Hepatocyte (in vitro differentiated cells): Measurements from ENCODE around the gene R3HDM4. TPM values are rescaled to one million over a fixed set of nuclear protein-coding genes. Genes with fewer than 3 reads are reported as not detected.

Source experiments
- DNase-seq: peaks from one replicate; pipeline ENCODE4 v3.0.0-alpha.2; 2016; ENCODE audit warnings: low spot score
- H2AFZ ChIP-seq: fragments of 200-600 bp; sonication (generic); 2 replicates; pipeline ENCODE4 v1.6.0; 2016; ENCODE audit warnings: antibody characterized with exemption, mild to moderate bottlenecking
- H3K27ac ChIP-seq: fragments of 200-600 bp; sonication (generic); 2 replicates; pipeline ENCODE4 v1.5.1; 2016; ENCODE audit warnings: mild to moderate bottlenecking
- H3K27me3 ChIP-seq: fragments of 200-600 bp; sonication (generic); 2 replicates; pipeline ENCODE4 v1.6.1; 2016
- H3K36me3 ChIP-seq: fragments of 200-600 bp; sonication (generic); replicated peaks from 2 replicates; pipeline ENCODE4 v1.5.1; 2016; ENCODE audit warnings: low read depth; ENCODE audit not compliant: insufficient read depth
- H3K4me1 ChIP-seq: fragments of 200-600 bp; sonication (generic); 2 replicates; pipeline ENCODE4 v1.5.1; 2016; ENCODE audit warnings: mild to moderate bottlenecking, moderate library complexity; ENCODE audit not compliant: insufficient read depth
- H3K4me2 ChIP-seq: fragments of 200-600 bp; sonication (generic); 2 replicates; pipeline ENCODE4 v1.6.0; 2016
- H3K4me3 ChIP-seq: fragments of 200-600 bp; sonication (generic); 2 replicates; pipeline ENCODE4 v1.5.1; 2016; ENCODE audit warnings: mild to moderate bottlenecking
- H3K79me2 ChIP-seq: fragments of 200-600 bp; sonication (generic); 2 replicates; pipeline ENCODE4 v1.6.0; 2017; ENCODE audit warnings: mild to moderate bottlenecking
- H3K9me2 ChIP-seq: fragments of 200-600 bp; sonication (generic); replicated peaks from 2 replicates; pipeline ENCODE4 v1.6.0; 2017; ENCODE audit warnings: mild to moderate bottlenecking; ENCODE audit not compliant: insufficient read depth
- H3K9me3 ChIP-seq: fragments of 200-600 bp; sonication (generic); 2 replicates; pipeline ENCODE4 v1.5.1; 2016; ENCODE audit warnings: low read depth, mild to moderate bottlenecking
- H4K20me1 ChIP-seq: fragments of 200-600 bp; sonication (generic); 2 replicates; pipeline ENCODE4 v1.6.0; 2016; ENCODE audit warnings: mild to moderate bottlenecking; ENCODE audit not compliant: insufficient read depth, poor library complexity, severe bottlenecking
- EZH2 ChIP-seq: fragments of 200-600 bp; sonication (generic); IDR thresholded peaks from 2 replicates; pipeline ENCODE4 v1.6.1; 2016; ENCODE audit warnings: antibody characterized with exemption, mild to moderate bottlenecking, borderline replicate concordance
- EZH2phosphoT487 ChIP-seq: fragments of 200-600 bp; sonication (generic); IDR thresholded peaks from one replicate; pipeline ENCODE4 v1.6.1; 2018; ENCODE audit warnings: antibody characterized with exemption, mild to moderate bottlenecking, low read depth, moderate library complexity; ENCODE audit not compliant: unreplicated experiment, severe bottlenecking
- WGBS: methylation state at CpG from one replicate; pipeline ENCODE4 v1.1.6; 2016; ENCODE audit warnings: low lambda C conversion rate; ENCODE audit errors: missing lambda C conversion rate; 5-methylcytosine and 5-hydroxymethylcytosine counted together
- polyA plus RNA-seq: library from polyadenylated mRNA; unstranded; fragments of >200 nt; fragmentation: Nextera tagmentation; extraction: Ambion mirVana; gene quantifications from 2 replicates; pipeline ENCODE4 v1.2.1, GENCODE V29; 2016
- total RNA-seq: library from RNA; depleted of rRNA; stranded (reverse); fragments of >200 nt; gene quantifications from 2 replicates; pipeline ENCODE4 v1.2.3, GENCODE V29; 2014
- TF ChIP-seq, protein P1 (sequence below): fragments of 200-600 bp; sonication (generic); IDR thresholded peaks from 2 replicates; pipeline ENCODE4 v1.5.1; 2016; ENCODE audit warnings: antibody characterized with exemption, mild to moderate bottlenecking; ENCODE audit not compliant: poor library complexity

R3HDM4 gene
- total and polyA plus RNA-seq, 2 experiments from 2014 or later = 44.1 to 86.6 TPM

DNA sequence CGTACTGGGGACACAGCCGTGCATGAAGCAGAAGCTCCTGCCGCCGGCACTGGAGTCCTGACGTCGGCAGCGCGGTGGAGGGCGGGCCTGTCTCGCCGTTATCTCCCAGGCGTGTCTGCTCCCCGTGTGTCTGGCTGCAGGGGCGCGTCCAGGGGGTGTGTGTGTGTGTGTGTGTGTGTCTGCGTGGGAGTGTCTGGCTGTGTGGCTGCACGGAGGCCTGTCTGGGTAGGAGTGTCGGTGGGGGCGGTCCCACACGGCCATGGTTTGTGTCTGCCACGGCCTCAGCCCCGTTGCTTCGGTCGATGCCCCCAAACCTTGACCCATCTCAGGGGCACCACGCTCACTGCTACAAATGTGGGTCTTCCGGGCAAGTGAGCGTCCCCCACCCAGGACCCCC is 31.1 kb upstream of the R3HDM4 start:
- peak; percentile 85 for DNase-seq
- no peaks in the 10 kb centered on the region for H3K36me3 ChIP-seq

DNA sequence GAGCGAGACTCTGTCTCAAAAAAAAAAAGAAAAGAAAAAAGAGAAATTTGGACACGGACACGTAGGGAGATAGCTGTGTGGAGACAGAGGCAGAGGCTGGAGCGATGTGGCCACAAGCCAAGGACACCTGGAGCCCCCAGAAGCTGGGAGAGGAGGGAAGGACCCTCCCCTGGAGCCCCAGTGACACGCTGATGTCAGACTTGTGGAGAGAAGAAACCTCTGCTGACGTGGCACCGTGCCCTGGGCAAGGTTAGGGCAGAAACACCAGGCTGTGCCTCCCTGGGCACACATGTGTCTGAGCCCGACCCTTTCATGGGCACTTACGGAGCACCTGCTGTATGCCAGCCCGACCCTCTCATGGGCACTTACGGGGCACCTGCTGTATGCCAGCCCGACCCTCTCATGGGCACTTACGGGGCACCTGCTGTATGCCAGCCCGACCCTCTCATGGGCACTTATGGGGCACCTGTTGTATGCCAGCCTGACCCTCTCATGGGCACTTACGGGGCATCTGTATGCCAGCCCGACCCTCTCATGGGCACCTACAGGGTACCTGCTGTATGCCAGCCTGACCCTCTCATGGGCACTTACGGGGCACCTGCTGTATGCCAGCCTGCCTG is 30.6 kb upstream of the R3HDM4 start:
- no peak overlapping the region for H2AFZ ChIP-seq
- peak overlapping the region; percentile 86 for H3K27ac ChIP-seq
- peaks cover 37% of the 10 kb centered on the region for H3K4me1 ChIP-seq
- no peaks in the 10 kb centered on the region for H3K27me3 ChIP-seq
- H3K4me2 ChIP-seq = peak overlapping the region; percentile 56
- H4K20me1 ChIP-seq = peaks cover 77% of the 10 kb centered on the region
- peaks cover 100% of the 10 kb centered on the region for H3K79me2 ChIP-seq
- no peak overlapping the region for H3K4me3 ChIP-seq
- no peaks in the 10 kb centered on the region for H3K9me2 ChIP-seq
- no peaks in the 10 kb centered on the region for H3K36me3 ChIP-seq
- WGBS = 96% methylated on average over 16 of the region's 17 CpGs
- DNase-seq = no peak
- no peaks in the 10 kb centered on the region for H3K9me3 ChIP-seq
- TF ChIP-seq, protein P1, sequence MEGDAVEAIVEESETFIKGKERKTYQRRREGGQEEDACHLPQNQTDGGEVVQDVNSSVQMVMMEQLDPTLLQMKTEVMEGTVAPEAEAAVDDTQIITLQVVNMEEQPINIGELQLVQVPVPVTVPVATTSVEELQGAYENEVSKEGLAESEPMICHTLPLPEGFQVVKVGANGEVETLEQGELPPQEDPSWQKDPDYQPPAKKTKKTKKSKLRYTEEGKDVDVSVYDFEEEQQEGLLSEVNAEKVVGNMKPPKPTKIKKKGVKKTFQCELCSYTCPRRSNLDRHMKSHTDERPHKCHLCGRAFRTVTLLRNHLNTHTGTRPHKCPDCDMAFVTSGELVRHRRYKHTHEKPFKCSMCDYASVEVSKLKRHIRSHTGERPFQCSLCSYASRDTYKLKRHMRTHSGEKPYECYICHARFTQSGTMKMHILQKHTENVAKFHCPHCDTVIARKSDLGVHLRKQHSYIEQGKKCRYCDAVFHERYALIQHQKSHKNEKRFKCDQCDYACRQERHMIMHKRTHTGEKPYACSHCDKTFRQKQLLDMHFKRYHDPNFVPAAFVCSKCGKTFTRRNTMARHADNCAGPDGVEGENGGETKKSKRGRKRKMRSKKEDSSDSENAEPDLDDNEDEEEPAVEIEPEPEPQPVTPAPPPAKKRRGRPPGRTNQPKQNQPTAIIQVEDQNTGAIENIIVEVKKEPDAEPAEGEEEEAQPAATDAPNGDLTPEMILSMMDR = no peak
- TF ChIP-seq EZH2phosphoT487 = no peak
- no peak for TF ChIP-seq EZH2

More for the DNA sequence above, 31.1 kb upstream of the R3HDM4 start:
- Histone ChIP-seq H3K27me3 (no peaks in the 10 kb centered on the region), H3K9me3 (no peaks in the 10 kb centered on the region), H4K20me1 (peaks cover 73% of the 10 kb centered on the region), H3K4me2 (peak overlapping the region; percentile 57), H3K4me3 (no peak overlapping the region), H3K27ac (peak overlapping the region; percentile 86), H3K4me1 (peaks cover 37% of the 10 kb centered on the region), H3K9me2 (no peaks in the 10 kb centered on the region), H3K79me2 (peaks cover 100% of the 10 kb centered on the region), H2AFZ (no peak overlapping the region)
- TF ChIP-seq, protein P1 = no peak
- TF ChIP-seq EZH2 (no peak), EZH2phosphoT487 (no peak)
- 59% methylated on average over 26 of the region's 27 CpGs for WGBS

DNA sequence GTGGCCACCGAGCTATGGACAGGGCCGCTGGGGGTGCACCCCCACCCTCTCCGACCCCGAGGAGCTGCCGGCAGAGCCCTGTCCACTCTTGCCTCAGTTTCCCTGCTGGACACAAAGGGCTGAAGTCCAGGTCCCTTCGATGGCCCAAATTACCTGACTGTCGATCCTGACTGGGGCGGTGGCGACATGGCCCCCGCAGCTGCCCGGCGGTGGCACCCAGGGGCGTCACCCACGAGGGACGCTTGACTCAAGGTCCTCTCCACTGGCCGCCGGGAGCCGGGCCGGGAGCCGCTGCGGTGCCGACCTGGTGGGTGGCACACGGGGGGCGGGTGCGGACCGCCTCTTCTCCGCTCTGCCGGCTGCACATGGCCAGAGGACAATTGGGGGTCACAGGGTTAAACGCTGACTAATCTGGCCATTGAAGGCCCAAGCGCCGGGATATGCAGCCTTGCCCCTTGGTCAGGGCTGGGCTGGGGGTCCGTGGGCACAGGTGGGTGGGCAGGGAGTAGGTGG is 29.2 kb upstream of the R3HDM4 start:
- peaks cover 38% of the 10 kb centered on the region for H3K4me1 ChIP-seq
- no peak for DNase-seq
- no peaks in the 10 kb centered on the region for H3K9me2 ChIP-seq
- H4K20me1 ChIP-seq = peaks cover 81% of the 10 kb centered on the region
- no peaks in the 10 kb centered on the region for H3K9me3 ChIP-seq
- no peaks in the 10 kb centered on the region for H3K27me3 ChIP-seq
- H3K27ac ChIP-seq = no peak overlapping the region
- no peak overlapping the region for H3K4me2 ChIP-seq
- H3K4me3 ChIP-seq = no peak overlapping the region
- peaks cover 99% of the 10 kb centered on the region for H3K79me2 ChIP-seq
- H2AFZ ChIP-seq = no peak overlapping the region
- H3K36me3 ChIP-seq = no peaks in the 10 kb centered on the region
- TF ChIP-seq EZH2 = no peak
- TF ChIP-seq, protein P1 = no peak
- 95% methylated on average over 29 of the region's 32 CpGs for WGBS
